Measurements from ENCODE around the gene WDR6. TPM values are rescaled to one million over a fixed set of nuclear protein-coding genes. Genes with fewer than 3 reads are reported as not detected.
A peak's percentile ranks its signal among the peaks of the same experiment; 100 is the strongest.

WDR6 gene
- total RNA-seq, 2 experiments from 2014 or later: 101 to 128 TPM

DNA sequence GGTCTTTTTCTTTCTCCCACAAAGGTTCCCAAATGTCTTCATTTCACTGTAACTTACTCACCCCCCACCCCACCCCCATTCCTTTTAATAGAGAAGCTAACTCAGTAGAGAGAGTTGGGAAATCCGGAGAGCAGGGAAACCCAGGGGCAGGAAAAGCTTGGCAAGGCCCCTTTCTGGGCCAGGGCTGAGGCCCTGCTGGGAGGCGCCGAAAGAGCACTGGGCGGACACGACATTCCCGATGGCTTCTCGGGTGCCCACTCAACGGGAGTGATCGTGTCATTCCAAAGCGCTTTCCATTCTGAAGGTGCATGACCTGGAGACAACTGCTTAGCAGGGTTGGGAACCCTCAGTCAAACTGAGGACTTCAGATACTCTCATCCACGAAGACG is 12.7 kb downstream of the WDR6 start:
- Histone ChIP-seq H3K4me3 (ENCODE audit: low read depth, low read length, poor library complexity, severe bottlenecking) (peak overlapping the region; percentile 80), H3K9me2 (ENCODE audit: insufficient read depth, low read length) (no peaks in the 10 kb centered on the region), H3K27ac (ENCODE audit: low read depth, low read length, poor library complexity, severe bottlenecking) (peak overlapping the region; percentile 93), H3K9me3 (ENCODE audit: low read length) (no peaks in the 10 kb centered on the region), H3K79me2 (ENCODE audit: insufficient read depth, low read depth, low read length) (peaks cover 41% of the 10 kb centered on the region; the same call in 1 of the 2 replicates), H3K4me2 (ENCODE audit: low read length) (peak overlapping the region; percentile 90), H3K4me1 (ENCODE audit: insufficient read depth, low read length, poor library complexity, severe bottlenecking) (peaks cover 44% of the 10 kb centered on the region), H4K20me1 (ENCODE audit: insufficient read depth, low read length) (0 out of 2 replicates have a peak, but pooled peaks cover 4% of the 10 kb centered on the region), H2AFZ (ENCODE audit: low read length) (no peak overlapping the region), H3K36me3 (ENCODE audit: insufficient read depth, low read length) (peaks cover 47% of the 10 kb centered on the region)
- no TSS peak for BruUV-seq (replicated peaks)
- ChIA-PET POLR2A (interaction anchor here (0.6 to 4.4 kb wide), 9 partner anchors 9 to 320 kb away, joined by 3 to 42 read pairs (median 4); partner anchors contain the start of genes IMPDH2, USP4 and WDR6), CTCF (ENCODE audit: unreplicated experiment) (no interaction called here)
- intact Hi-C loops (cut with micrococcal nuclease; ENCODE audit: unreplicated experiment): loop anchor here (2.0 to 5.0 kb wide), 3 partner anchors 31 to 782 kb away; partner anchors contain the start of genes APEH and INKA1
- TF ChIP-seq, protein P1, sequence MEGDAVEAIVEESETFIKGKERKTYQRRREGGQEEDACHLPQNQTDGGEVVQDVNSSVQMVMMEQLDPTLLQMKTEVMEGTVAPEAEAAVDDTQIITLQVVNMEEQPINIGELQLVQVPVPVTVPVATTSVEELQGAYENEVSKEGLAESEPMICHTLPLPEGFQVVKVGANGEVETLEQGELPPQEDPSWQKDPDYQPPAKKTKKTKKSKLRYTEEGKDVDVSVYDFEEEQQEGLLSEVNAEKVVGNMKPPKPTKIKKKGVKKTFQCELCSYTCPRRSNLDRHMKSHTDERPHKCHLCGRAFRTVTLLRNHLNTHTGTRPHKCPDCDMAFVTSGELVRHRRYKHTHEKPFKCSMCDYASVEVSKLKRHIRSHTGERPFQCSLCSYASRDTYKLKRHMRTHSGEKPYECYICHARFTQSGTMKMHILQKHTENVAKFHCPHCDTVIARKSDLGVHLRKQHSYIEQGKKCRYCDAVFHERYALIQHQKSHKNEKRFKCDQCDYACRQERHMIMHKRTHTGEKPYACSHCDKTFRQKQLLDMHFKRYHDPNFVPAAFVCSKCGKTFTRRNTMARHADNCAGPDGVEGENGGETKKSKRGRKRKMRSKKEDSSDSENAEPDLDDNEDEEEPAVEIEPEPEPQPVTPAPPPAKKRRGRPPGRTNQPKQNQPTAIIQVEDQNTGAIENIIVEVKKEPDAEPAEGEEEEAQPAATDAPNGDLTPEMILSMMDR (conservative IDR thresholded peaks at IDR 0.05; ENCODE audit: low read length): no peak
- TF ChIP-seq EZH2phosphoT487 (IDR thresholded peaks at IDR 0.05; ENCODE audit: borderline replicate concordance, low read depth, low read length): no peak
- no peak for DNase-seq (ENCODE audit: low spot score)

DNA sequence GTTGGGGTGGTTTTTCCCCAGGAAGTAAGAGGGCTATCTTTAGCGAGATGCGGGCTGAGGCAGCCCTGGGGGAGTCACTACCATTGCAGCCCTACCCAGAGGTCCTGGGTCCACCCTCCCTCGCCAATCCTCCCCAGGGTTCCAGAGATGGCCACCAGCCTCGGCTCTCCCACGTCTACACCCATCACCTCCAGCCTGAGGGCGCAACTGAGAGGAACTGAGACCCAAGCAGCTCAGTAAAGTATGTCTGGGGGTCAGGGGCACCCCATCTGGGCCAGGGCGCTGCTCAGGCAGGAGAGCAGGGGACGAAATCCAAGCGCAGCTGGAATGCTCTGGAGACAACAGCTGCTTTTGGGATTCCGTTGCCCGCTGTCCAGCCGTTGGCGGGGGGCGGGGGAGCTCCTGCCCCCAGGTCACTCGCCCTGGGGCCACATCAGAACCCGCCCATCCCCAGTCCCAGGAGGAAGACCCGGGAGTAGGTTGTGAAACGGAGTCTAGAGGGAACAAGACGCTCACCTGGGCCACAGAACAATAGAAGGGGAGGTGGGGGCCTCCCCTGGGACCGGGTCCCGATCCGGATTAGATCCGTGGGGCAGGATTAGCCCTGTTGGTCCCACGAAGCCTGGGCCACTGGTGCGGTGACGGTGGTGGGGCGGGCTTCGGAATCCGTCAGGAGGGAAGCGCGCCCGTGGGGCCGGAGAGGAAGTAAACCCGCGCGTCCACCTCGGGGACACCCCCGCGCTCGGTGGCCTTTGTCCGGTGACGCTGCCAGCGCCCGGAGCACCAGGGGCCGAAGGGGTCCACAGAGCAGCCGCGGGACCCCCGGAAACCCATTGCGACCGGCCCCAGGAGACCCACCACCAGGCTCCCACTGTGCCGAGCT is 13.4 kb downstream of the WDR6 start:
- Histone ChIP-seq H3K36me3 (ENCODE audit: insufficient read depth, low read length) (peaks cover 47% of the 10 kb centered on the region), H3K9me3 (ENCODE audit: low read length) (no peaks in the 10 kb centered on the region), H3K79me2 (ENCODE audit: insufficient read depth, low read depth, low read length) (peaks cover 41% of the 10 kb centered on the region; the same call in 1 of the 2 replicates), H3K4me2 (ENCODE audit: low read length) (peak overlapping the region; percentile 90), H3K4me1 (ENCODE audit: insufficient read depth, low read length, poor library complexity, severe bottlenecking) (peaks cover 50% of the 10 kb centered on the region), H3K27ac (ENCODE audit: low read depth, low read length, poor library complexity, severe bottlenecking) (peak overlapping the region; percentile 93), H3K4me3 (ENCODE audit: low read depth, low read length, poor library complexity, severe bottlenecking) (peak overlapping the region; percentile 80), H2AFZ (ENCODE audit: low read length) (no peak overlapping the region), H4K20me1 (ENCODE audit: insufficient read depth, low read length) (0 out of 2 replicates have a peak, but pooled peaks cover 4% of the 10 kb centered on the region), H3K9me2 (ENCODE audit: insufficient read depth, low read length) (no peaks in the 10 kb centered on the region)
- POLR2A ChIA-PET: interaction anchor here (0.6 to 4.4 kb wide), 9 partner anchors 9 to 319 kb away, joined by 3 to 42 read pairs (median 4); partner anchors contain the start of genes IMPDH2, USP4 and WDR6
- TF ChIP-seq, protein P1 (conservative IDR thresholded peaks at IDR 0.05; ENCODE audit: low read length): peak; percentile 39; the same call in 1 of the 2 replicates
- no peak for TF ChIP-seq EZH2phosphoT487 (IDR thresholded peaks at IDR 0.05; ENCODE audit: borderline replicate concordance, low read depth, low read length)
- TSS peak; percentile 70 for BruUV-seq (replicated peaks)
- DNase-seq (ENCODE audit: low spot score): peak; percentile 71
- CTCF ChIA-PET (ENCODE audit: unreplicated experiment): no interaction called here
- intact Hi-C loops (cut with micrococcal nuclease; ENCODE audit: unreplicated experiment): loop anchor here (1.0 to 5.0 kb wide), 4 partner anchors 32 to 782 kb away; partner anchors contain the start of genes APEH, INKA1 and QRICH1

Data from OCI-LY7 (cell line).